Measurements from ENCODE around the gene SEC24A. TPM values are rescaled to one million over a fixed set of nuclear protein-coding genes. Genes with fewer than 3 reads are reported as not detected.

The SEC24A gene
- total and polyA plus RNA-seq, 2 donors (not counting 3 experiments of a cell fraction or from before 2014, with no cell fraction given): 19.8 to 30.0 TPM

DNA sequence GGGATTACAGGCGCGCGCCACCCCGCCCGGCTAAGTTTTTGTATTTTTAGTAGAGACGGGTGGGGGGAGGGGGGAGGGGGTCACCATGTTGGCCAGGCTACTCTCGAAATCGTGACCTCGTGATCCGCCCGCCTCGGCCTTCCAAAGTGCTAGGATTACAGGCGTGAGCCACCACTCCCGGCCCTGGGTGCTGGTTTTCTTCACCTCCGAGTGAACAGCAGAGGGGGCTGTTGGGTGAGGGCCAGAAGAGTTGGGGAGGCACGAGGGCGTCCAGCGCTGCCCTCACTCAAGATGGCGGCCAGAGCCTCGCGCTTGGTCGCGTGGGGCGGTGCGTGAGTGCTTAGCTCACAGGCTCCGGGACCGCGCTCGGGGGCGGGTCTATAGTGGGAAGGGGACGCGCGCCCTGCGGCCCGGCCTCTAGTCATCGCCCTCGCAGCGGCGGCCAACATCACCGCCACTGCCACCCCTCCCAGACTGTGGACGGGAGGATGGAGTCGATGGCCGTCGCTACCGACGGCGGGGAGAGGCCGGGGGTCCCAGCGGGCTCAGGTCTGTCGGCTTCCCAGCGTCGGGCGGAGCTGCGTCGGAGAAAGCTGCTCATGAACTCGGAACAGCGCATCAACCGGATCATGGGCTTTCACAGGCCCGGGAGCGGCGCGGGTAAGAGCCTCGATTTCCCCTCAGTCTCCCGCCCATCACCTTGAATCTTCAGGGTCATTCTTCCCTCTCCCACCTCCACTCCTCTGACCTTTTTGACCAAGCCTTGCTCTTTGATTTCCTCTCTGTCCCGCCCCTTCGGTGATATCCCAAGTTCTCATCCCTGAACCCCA lies 89.8 kb downstream of the SEC24A start, which contains the start of gene CAMLG:
Gene CAMLG (plus strand): TSS at position 416 of the 830 bp plus-strand sequence. CDS start 73 bp downstream, at position 489.
- DNase-seq (ENCODE audit: low read depth, low spot score): peak; percentile 99
- TF ChIP-seq GATA2 (IDR thresholded peaks at IDR 0.05; ENCODE audit: insufficient read depth, insufficient read length, low read depth, low read length) (no peak), POLR2A (IDR thresholded peaks at IDR 0.05; ENCODE audit: low read depth, low read length) (peak; percentile 90), MYC (IDR thresholded peaks at IDR 0.05; ENCODE audit: low read depth, low read length) (peak; percentile 56), POLR2AphosphoS5 (IDR thresholded peaks at IDR 0.05; ENCODE audit: insufficient read depth, low read depth, low read length) (peak; percentile 71)
- TF ChIP-seq, protein P1, sequence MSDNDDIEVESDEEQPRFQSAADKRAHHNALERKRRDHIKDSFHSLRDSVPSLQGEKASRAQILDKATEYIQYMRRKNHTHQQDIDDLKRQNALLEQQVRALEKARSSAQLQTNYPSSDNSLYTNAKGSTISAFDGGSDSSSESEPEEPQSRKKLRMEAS (IDR thresholded peaks at IDR 0.05; ENCODE audit: insufficient read depth, insufficient read length): peak; percentile 83
- TF ChIP-seq, protein P2, sequence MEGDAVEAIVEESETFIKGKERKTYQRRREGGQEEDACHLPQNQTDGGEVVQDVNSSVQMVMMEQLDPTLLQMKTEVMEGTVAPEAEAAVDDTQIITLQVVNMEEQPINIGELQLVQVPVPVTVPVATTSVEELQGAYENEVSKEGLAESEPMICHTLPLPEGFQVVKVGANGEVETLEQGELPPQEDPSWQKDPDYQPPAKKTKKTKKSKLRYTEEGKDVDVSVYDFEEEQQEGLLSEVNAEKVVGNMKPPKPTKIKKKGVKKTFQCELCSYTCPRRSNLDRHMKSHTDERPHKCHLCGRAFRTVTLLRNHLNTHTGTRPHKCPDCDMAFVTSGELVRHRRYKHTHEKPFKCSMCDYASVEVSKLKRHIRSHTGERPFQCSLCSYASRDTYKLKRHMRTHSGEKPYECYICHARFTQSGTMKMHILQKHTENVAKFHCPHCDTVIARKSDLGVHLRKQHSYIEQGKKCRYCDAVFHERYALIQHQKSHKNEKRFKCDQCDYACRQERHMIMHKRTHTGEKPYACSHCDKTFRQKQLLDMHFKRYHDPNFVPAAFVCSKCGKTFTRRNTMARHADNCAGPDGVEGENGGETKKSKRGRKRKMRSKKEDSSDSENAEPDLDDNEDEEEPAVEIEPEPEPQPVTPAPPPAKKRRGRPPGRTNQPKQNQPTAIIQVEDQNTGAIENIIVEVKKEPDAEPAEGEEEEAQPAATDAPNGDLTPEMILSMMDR (IDR thresholded peaks at IDR 0.05; ENCODE audit: extremely low read depth in 1 of 2, insufficient read depth in 1 of 2, low read depth in 1 of 2, low read length in 2 of 2): peak; percentile 65 to 73
- dilution Hi-C loops (cut with MboI; ENCODE audit: extremely low pct_ligation_motif_present, low sequenced_read_pairs): no loop called here
- Histone ChIP-seq H3K4me2 (ENCODE audit: insufficient read depth, low read length) (peak within 1 kb of the TSS; percentile 75), H3K27me3 (ENCODE audit: control insufficient read depth in 2 of 2, insufficient read depth in 2 of 2, low read length in 2 of 2) (no peaks in the 10 kb centered on the region), H3K4me3 (replicated peaks in 1 of 3; ENCODE audit: insufficient read depth in 1 of 3, low read depth in 1 of 3, low read length in 3 of 3) (peak within 1 kb of the TSS; percentile 27 to 71 (median 67)), H3K9me1 (replicated peaks; ENCODE audit: control insufficient read depth, extremely low read depth, insufficient read depth, low read length) (no peaks in the 10 kb centered on the region), H3K9me3 (replicated peaks; ENCODE audit: control insufficient read depth, insufficient read depth, low read length) (no peaks in the 10 kb centered on the region), H3K27ac (ENCODE audit: insufficient read depth, low read depth, low read length) (peak within 1 kb of the TSS; percentile 64), H3K79me2 (ENCODE audit: control insufficient read depth, insufficient read depth, low read length) (peaks cover 28% of the 10 kb centered on the region), H2AFZ (ENCODE audit: low read depth, low read length) (peak within 1 kb of the TSS; percentile 81), H3K36me3 (ENCODE audit: control insufficient read depth in 2 of 2, extremely low read depth in 1 of 2, insufficient read depth in 2 of 2, low read length in 2 of 2) (no peaks in the 10 kb centered on the region), H3K9ac (replicated peaks; ENCODE audit: extremely low read depth, insufficient read depth, low read length) (peak within 1 kb of the TSS; percentile 82), H4K20me1 (replicated peaks; ENCODE audit: control insufficient read depth, extremely low read depth, insufficient read depth, low read length) (no peaks in the 10 kb centered on the region), H3K4me1 (ENCODE audit: control insufficient read depth, extremely low read depth, insufficient read depth, low read length) (peaks cover 9% of the 10 kb centered on the region)
- POLR2A ChIA-PET: interaction anchor here (0.6 to 2.0 kb wide), 4 partner anchors 20 to 166 kb away, joined by 3 to 10 read pairs (median 6); partner anchors contain the start of genes C5orf24, DDX46 and PCBD2
- intact Hi-C loops (cut with micrococcal nuclease): loop anchor here (1.0 to 5.0 kb wide), 8 partner anchors 20 to 562 kb away; partner anchors contain the start of genes C5orf24, CDKL3, CDKN2AIPNL and DDX46
- peak; percentile 72 for FAIRE-seq
- TSS peak; percentile 37 for BruUV-seq (replicated peaks)
- CTCF ChIA-PET: interaction anchor here (0.7 to 3.7 kb wide), 10 partner anchors 10 to 440 kb away, joined by 3 to 37 read pairs (median 4); partner anchors contain the start of genes DDX46 and PCBD2

All from endothelial cell of umbilical vein (primary cell).